Caco-2 (cell line): Measurements from ENCODE around the gene PDZD2. TPM values are rescaled to one million over a fixed set of nuclear protein-coding genes. Genes with fewer than 3 reads are reported as not detected.

ENCODE experiments used
- BruUV-seq: library from RNA; stranded (reverse); fragments of 400-500 nt; replicated peaks from 2 replicates; lab custom pipeline; 2021; lab: Mats Ljungman, UMichigan
- CTCF ChIA-PET: fragments of 300-600 bp; sonication (Branson Sonifier 250); formaldehyde crosslinking; loops from one replicate; lab custom pipeline; 2022; ENCODE audit warnings: antibody characterized with exemption; lab: Charles Lee
- POLR2A ChIA-PET: fragments of 300-600 bp; sonication (Branson Sonifier 250); formaldehyde crosslinking; loops from one replicate; lab custom pipeline; 2022; ENCODE audit warnings: antibody characterized with exemption; lab: Charles Lee
- DNase-seq, 2 experiments: peaks; one replicate each; pipeline versions ENCODE4 v3.0.0 to v3.0.0-alpha.2; 2020 to 2022
- H3K27me3 ChIP-seq: replicated peaks from 2 replicates; pipeline ENCODE4 v1.6.0; 2011; ENCODE audit warnings: low read length; ENCODE audit not compliant: control insufficient read depth, insufficient read depth
- H3K36me3 ChIP-seq: 2 replicates; pipeline ENCODE4 v1.5.1; 2011; ENCODE audit warnings: low read length; ENCODE audit not compliant: control insufficient read depth, insufficient read depth
- H3K4me1 ChIP-seq: fragments of 250-450 bp; sonication (Bioruptor Pico); 2 replicates; pipeline ENCODE4 v1.5.1; 2020; ENCODE audit warnings: mild to moderate bottlenecking
- H3K4me3 ChIP-seq: 2 replicates; pipeline ENCODE4 v1.5.1; 2011; ENCODE audit warnings: low read depth, mild to moderate bottlenecking, control low read depth, low read length
- H3K9me3 ChIP-seq: fragments of 250-450 bp; sonication (Bioruptor Pico); 2 replicates; pipeline ENCODE4 v1.5.1; 2020; ENCODE audit warnings: mild to moderate bottlenecking, moderate library complexity
- H3K27ac Mint-ChIP-seq: one replicate; pipeline ENCODE4 v1.8.0; 2022; ENCODE audit warnings: mixed read lengths; ENCODE audit not compliant: unreplicated experiment
- H3K27me3 Mint-ChIP-seq: one replicate; pipeline ENCODE4 v1.8.0; 2022; ENCODE audit warnings: mixed read lengths; ENCODE audit not compliant: insufficient read depth, unreplicated experiment
- H3K36me3 Mint-ChIP-seq: one replicate; pipeline ENCODE4 v1.8.0; 2022; ENCODE audit warnings: mild to moderate bottlenecking, mixed read lengths; ENCODE audit not compliant: insufficient read depth, unreplicated experiment
- H3K4me1 Mint-ChIP-seq: one replicate; pipeline ENCODE4 v1.8.0; 2022; ENCODE audit warnings: low read depth, mixed read lengths; ENCODE audit not compliant: unreplicated experiment
- H3K4me3 Mint-ChIP-seq: one replicate; pipeline ENCODE4 v1.8.0; 2022; ENCODE audit warnings: mild to moderate bottlenecking, moderate library complexity, mixed read lengths; ENCODE audit not compliant: unreplicated experiment
- H3K9me3 Mint-ChIP-seq: one replicate; pipeline ENCODE4 v1.8.0; 2022; ENCODE audit warnings: mixed read lengths; ENCODE audit not compliant: unreplicated experiment
- intact Hi-C: fragments of 100-400 bp; cut with micrococcal nuclease; formaldehyde crosslinking; loops from one replicate; pipeline ENCODE4 v1.10.0; 2022; ENCODE audit not compliant: unreplicated experiment
- total RNA-seq: library from RNA; stranded (reverse); gene quantifications from 2 replicates; pipeline ENCODE4 v1.2.3, GENCODE V29; 2022
- TF ChIP-seq, protein P1 (sequence below), 2 experiments: fragments of 200-600 bp in 1 of 2; IDR thresholded peaks; 1 replicate in 1 of 2; 2 replicates in 1 of 2; pipeline versions ENCODE4 v1.5.1 to v1.8.0; 2011 to 2022; ENCODE audit warnings: antibody characterized with exemption in 1 of 2, control low read depth in 1 of 2, inconsistent platforms in 1 of 2, low read depth in 1 of 2, low read length in 1 of 2, mild to moderate bottlenecking in 1 of 2, moderate library complexity in 1 of 2; ENCODE audit not compliant: insufficient read depth in 1 of 2, severe bottlenecking in 1 of 2, unreplicated experiment in 1 of 2

The PDZD2 gene
- total RNA-seq, 1 experiment from 2014 or later: 0.16 TPM

DNA sequence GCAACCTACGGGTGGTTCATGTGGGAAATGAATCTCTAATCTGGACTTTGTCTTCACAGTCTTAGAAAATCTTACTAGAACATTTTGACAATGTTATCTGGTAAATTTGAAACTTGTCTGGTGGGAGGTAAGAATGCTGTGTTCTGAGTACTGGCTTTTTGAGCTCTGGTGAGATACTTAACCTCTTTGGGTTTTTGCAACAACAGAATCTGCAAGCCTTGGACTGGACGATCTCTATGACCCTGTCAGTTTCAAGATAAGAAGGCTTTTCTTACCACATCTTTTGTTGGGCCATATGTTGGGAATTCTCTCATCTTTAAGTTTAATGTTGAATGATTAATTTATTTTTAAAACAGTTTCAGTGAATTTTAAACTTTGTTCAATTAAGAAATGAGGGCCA, 422.3 kb downstream of the PDZD2 start:
- Mint-ChIP-seq H3K27me3 (peaks cover 1% of the 10 kb centered on the region), H3K9me3 (no peaks in the 10 kb centered on the region), H3K27ac (no peak overlapping the region), H3K4me3 (no peak overlapping the region), H3K36me3 (no peaks in the 10 kb centered on the region), H3K4me1 (no peaks in the 10 kb centered on the region)
- Histone ChIP-seq H3K4me1 (no peaks in the 10 kb centered on the region), H3K9me3 (no peaks in the 10 kb centered on the region), H3K36me3 (no peaks in the 10 kb centered on the region), H3K4me3 (no peak overlapping the region), H3K27me3 (no peaks in the 10 kb centered on the region)
- POLR2A ChIA-PET: no interaction called here
- DNase-seq: no peak
- TF ChIP-seq, protein P1, sequence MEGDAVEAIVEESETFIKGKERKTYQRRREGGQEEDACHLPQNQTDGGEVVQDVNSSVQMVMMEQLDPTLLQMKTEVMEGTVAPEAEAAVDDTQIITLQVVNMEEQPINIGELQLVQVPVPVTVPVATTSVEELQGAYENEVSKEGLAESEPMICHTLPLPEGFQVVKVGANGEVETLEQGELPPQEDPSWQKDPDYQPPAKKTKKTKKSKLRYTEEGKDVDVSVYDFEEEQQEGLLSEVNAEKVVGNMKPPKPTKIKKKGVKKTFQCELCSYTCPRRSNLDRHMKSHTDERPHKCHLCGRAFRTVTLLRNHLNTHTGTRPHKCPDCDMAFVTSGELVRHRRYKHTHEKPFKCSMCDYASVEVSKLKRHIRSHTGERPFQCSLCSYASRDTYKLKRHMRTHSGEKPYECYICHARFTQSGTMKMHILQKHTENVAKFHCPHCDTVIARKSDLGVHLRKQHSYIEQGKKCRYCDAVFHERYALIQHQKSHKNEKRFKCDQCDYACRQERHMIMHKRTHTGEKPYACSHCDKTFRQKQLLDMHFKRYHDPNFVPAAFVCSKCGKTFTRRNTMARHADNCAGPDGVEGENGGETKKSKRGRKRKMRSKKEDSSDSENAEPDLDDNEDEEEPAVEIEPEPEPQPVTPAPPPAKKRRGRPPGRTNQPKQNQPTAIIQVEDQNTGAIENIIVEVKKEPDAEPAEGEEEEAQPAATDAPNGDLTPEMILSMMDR (IDR thresholded peaks at IDR 0.05; ENCODE audit: insufficient read depth in 1 of 2, low read depth in 1 of 2, low read length in 1 of 2, severe bottlenecking in 1 of 2, unreplicated experiment in 1 of 2): no peak
- BruUV-seq: no TSS peak
- CTCF ChIA-PET: no interaction called here
- intact Hi-C loops: no loop called here

DNA sequence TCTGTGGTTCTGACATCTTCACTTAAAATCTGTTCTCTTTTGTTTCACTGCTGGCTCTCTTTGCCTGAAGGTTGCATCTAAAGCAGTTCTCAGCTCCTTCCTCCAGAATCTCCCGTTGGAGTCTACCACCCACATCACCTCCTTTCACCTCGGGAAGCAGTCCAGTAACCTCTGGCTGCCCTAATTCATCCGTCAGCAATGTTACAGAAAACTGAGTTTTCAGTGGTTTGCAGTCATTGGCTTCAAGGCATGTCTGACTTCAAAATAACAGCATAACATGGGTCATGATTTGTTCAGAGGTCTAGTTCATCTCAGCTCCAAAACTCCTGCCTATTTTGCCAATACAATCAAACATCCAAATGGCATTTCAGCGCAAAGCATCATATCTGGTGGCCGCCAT, 427.5 kb downstream of the PDZD2 start:
- TF ChIP-seq, protein P1 (IDR thresholded peaks at IDR 0.05; ENCODE audit: insufficient read depth in 1 of 2, low read depth in 1 of 2, low read length in 1 of 2, severe bottlenecking in 1 of 2, unreplicated experiment in 1 of 2): no peak
- no peaks in the 10 kb centered on the region for H3K4me1 Mint-ChIP-seq
- H3K9me3 ChIP-seq: no peaks in the 10 kb centered on the region
- DNase-seq: no peak
- H3K9me3 Mint-ChIP-seq: no peaks in the 10 kb centered on the region
- ChIA-PET CTCF (interaction anchor here (0.6 kb wide), 1 partner anchor 12 kb away, joined by 5 read pairs; no protein-coding TSS in a partner anchor), POLR2A (no interaction called here)
- H3K4me3 Mint-ChIP-seq: no peak overlapping the region
- H3K36me3 ChIP-seq: no peaks in the 10 kb centered on the region
- no peak overlapping the region for H3K4me3 ChIP-seq
- no TSS peak for BruUV-seq
- H3K36me3 Mint-ChIP-seq: no peaks in the 10 kb centered on the region
- intact Hi-C loops: no loop called here
- H3K27me3 ChIP-seq: no peaks in the 10 kb centered on the region
- H3K4me1 ChIP-seq: no peaks in the 10 kb centered on the region
- H3K27ac Mint-ChIP-seq: no peak overlapping the region
- H3K27me3 Mint-ChIP-seq: peaks cover 7% of the 10 kb centered on the region

- no peaks in the 10 kb centered on the region for H3K36me3 Mint-ChIP-seq
- H3K36me3 ChIP-seq: no peaks in the 10 kb centered on the region
- no peaks in the 10 kb centered on the region for H3K4me1 Mint-ChIP-seq
- ChIA-PET CTCF (no interaction called here), POLR2A (no interaction called here)
- no peak overlapping the region for H3K4me3 ChIP-seq
- no peak overlapping the region for H3K27ac Mint-ChIP-seq
- no peaks in the 10 kb centered on the region for H3K9me3 Mint-ChIP-seq
- DNase-seq: no peak
- H3K27me3 Mint-ChIP-seq: peaks cover 7% of the 10 kb centered on the region
- TF ChIP-seq, protein P1 (IDR thresholded peaks at IDR 0.05; ENCODE audit: insufficient read depth in 1 of 2, low read depth in 1 of 2, low read length in 1 of 2, severe bottlenecking in 1 of 2, unreplicated experiment in 1 of 2): no peak
- H3K9me3 ChIP-seq: no peaks in the 10 kb centered on the region
- H3K4me3 Mint-ChIP-seq: no peak overlapping the region
- no peaks in the 10 kb centered on the region for H3K27me3 ChIP-seq
- intact Hi-C loops: no loop called here
- no peaks in the 10 kb centered on the region for H3K4me1 ChIP-seq
- BruUV-seq: no TSS peak
Observed at GRCh38 chr5:32067774-32068470, 429.0 kb downstream of the PDZD2 start.
